ENCODE results near the gene GRK6.

DNA sequence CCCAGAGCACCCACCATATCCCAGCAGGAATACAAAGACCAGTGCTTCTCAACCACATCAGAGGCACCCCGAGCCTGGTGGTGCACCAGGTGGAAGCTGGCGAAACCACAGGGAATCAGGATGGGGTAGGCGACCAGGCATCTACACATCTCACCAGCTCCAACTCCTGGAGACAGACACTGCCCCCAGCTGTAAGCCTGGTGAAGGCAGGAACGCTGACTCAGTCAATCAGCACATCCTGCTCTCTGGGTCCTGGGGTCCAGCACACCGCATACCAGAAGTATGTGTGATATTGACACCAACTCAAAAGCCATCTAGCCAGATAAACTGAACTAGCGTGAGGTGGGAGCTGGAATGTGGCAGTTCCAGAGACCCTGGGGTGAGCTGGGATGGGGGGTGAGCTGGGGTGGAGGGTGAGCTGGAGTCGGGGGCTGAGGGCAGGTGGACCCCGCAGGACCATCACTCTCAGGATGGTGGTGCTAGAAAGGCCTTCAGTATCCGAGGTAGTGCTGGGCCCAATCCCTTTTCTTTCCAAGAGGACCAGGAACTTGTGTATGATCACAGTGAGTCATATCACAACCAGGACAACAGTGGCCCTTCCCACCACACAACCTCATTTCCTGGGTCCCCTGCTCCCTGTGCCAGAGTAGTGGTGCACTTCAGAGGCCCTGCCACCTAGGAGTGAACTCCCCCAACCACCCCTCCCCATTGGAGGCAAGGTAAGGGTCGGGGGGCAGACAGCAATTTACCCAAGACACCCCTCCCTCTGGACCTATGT is 44.5 kb downstream of the GRK6 start:
- TF ChIP-seq, protein P1, sequence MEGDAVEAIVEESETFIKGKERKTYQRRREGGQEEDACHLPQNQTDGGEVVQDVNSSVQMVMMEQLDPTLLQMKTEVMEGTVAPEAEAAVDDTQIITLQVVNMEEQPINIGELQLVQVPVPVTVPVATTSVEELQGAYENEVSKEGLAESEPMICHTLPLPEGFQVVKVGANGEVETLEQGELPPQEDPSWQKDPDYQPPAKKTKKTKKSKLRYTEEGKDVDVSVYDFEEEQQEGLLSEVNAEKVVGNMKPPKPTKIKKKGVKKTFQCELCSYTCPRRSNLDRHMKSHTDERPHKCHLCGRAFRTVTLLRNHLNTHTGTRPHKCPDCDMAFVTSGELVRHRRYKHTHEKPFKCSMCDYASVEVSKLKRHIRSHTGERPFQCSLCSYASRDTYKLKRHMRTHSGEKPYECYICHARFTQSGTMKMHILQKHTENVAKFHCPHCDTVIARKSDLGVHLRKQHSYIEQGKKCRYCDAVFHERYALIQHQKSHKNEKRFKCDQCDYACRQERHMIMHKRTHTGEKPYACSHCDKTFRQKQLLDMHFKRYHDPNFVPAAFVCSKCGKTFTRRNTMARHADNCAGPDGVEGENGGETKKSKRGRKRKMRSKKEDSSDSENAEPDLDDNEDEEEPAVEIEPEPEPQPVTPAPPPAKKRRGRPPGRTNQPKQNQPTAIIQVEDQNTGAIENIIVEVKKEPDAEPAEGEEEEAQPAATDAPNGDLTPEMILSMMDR (IDR thresholded peaks at IDR 0.05), result no peak
- TF ChIP-seq POLR2A (IDR thresholded peaks at IDR 0.05) (no peak), POLR2AphosphoS5 (IDR thresholded peaks at IDR 0.05) (no peak)

Data from prostate gland (tissue), 2 donors.